Measurements from ENCODE around the gene ZFP36L2.

Gene ZFP36L2

GRCh38 chr2:43188561-43189386, 37.6 kb downstream of the ZFP36L2 start:
- Histone ChIP-seq H3F3A (ENCODE audit: control insufficient read depth, insufficient read depth) (no peaks in the 10 kb centered on the region), H3K27ac (ENCODE audit: low read depth, low read length) (no peak overlapping the region), H3K4me3 (ENCODE audit: low read length) (no peak overlapping the region), H3K27me3 (ENCODE audit: control insufficient read depth, low read length) (no peaks in the 10 kb centered on the region), H3K9me2 (replicated peaks; ENCODE audit: control insufficient read depth, low read length) (no peaks in the 10 kb centered on the region), H3K79me2 (ENCODE audit: control insufficient read depth, low read length) (no peaks in the 10 kb centered on the region), H3K4me1 (ENCODE audit: control insufficient read depth, low read length) (peaks cover 25% of the 10 kb centered on the region), H4K20me1 (ENCODE audit: control insufficient read depth, insufficient read depth, low read depth, low read length) (no peaks in the 10 kb centered on the region), H3K9me3 (ENCODE audit: control insufficient read depth, insufficient read depth, low read length) (no peaks in the 10 kb centered on the region), H3K36me3 (ENCODE audit: control insufficient read depth, low read length) (no peaks in the 10 kb centered on the region), H3K4me2 (ENCODE audit: low read length) (no peak overlapping the region)
- no peak for TF ChIP-seq EZH2phosphoT487 (IDR thresholded peaks at IDR 0.05; ENCODE audit: borderline replicate concordance, low read length)
- TF ChIP-seq CTCF (IDR thresholded peaks at IDR 0.05; ENCODE audit: low read depth, low read length, poor library complexity, severe bottlenecking): no peak

- Histone ChIP-seq H3K27ac (ENCODE audit: low read depth, low read length) (no peak overlapping the region), H3K4me1 (ENCODE audit: control insufficient read depth, low read length) (peaks cover 6% of the 10 kb centered on the region), H4K20me1 (ENCODE audit: control insufficient read depth, insufficient read depth, low read depth, low read length) (no peaks in the 10 kb centered on the region), H3K9me3 (ENCODE audit: control insufficient read depth, insufficient read depth, low read length) (no peaks in the 10 kb centered on the region), H3K36me3 (ENCODE audit: control insufficient read depth, low read length) (no peaks in the 10 kb centered on the region), H3K4me3 (ENCODE audit: low read length) (no peak overlapping the region), H3K9me2 (replicated peaks; ENCODE audit: control insufficient read depth, low read length) (no peaks in the 10 kb centered on the region), H3K27me3 (ENCODE audit: control insufficient read depth, low read length) (no peaks in the 10 kb centered on the region), H3F3A (ENCODE audit: control insufficient read depth, insufficient read depth) (no peaks in the 10 kb centered on the region), H3K4me2 (ENCODE audit: low read length) (no peak overlapping the region), H3K79me2 (ENCODE audit: control insufficient read depth, low read length) (no peaks in the 10 kb centered on the region)
- TF ChIP-seq CTCF (IDR thresholded peaks at IDR 0.05; ENCODE audit: low read depth, low read length, poor library complexity, severe bottlenecking) (no peak), EZH2phosphoT487 (IDR thresholded peaks at IDR 0.05; ENCODE audit: borderline replicate concordance, low read length) (no peak)
Measured at GRCh38 chr2:43186679-43187374, 39.6 kb downstream of the ZFP36L2 start.

- peaks cover 6% of the 10 kb centered on the region; the same call in 1 of the 2 replicates for H3K4me1 ChIP-seq (ENCODE audit: control insufficient read depth, low read length)
- no peaks in the 10 kb centered on the region for H3K9me3 ChIP-seq (ENCODE audit: control insufficient read depth, insufficient read depth, low read length)
- no peak overlapping the region for H3K4me2 ChIP-seq (ENCODE audit: low read length)
Measured at GRCh38 chr2:43186321-43186678, 40.1 kb downstream of the ZFP36L2 start.

More at GRCh38 chr2:43186321-43186678, 40.1 kb downstream of the ZFP36L2 start:
- Histone ChIP-seq H3K4me3 (ENCODE audit: low read length) (no peak overlapping the region), H3K36me3 (ENCODE audit: control insufficient read depth, low read length) (no peaks in the 10 kb centered on the region), H3K79me2 (ENCODE audit: control insufficient read depth, low read length) (no peaks in the 10 kb centered on the region), H3K9me2 (replicated peaks; ENCODE audit: control insufficient read depth, low read length) (no peaks in the 10 kb centered on the region), H3F3A (ENCODE audit: control insufficient read depth, insufficient read depth) (no peaks in the 10 kb centered on the region), H3K27ac (ENCODE audit: low read depth, low read length) (no peak overlapping the region), H4K20me1 (ENCODE audit: control insufficient read depth, insufficient read depth, low read depth, low read length) (no peaks in the 10 kb centered on the region), H3K27me3 (ENCODE audit: control insufficient read depth, low read length) (no peaks in the 10 kb centered on the region)
- TF ChIP-seq EZH2phosphoT487 (IDR thresholded peaks at IDR 0.05; ENCODE audit: borderline replicate concordance, low read length) (no peak), CTCF (IDR thresholded peaks at IDR 0.05; ENCODE audit: low read depth, low read length, poor library complexity, severe bottlenecking) (no peak)

Data from DOHH2 (cell line).